Measurements from ENCODE around the gene UBTF.

The UBTF gene

GRCh38 chr17:44219616-44220212, at the start of gene UBTF:
Gene UBTF (minus strand): TSS chr17:44219675. CDS start chr17:44218229, 1,446 bp downstream.
- Histone ChIP-seq H3F3A (ENCODE audit: control insufficient read depth, insufficient read depth) (peaks cover 25% of the 10 kb centered on the region), H3K4me3 (ENCODE audit: low read length) (peak within 1 kb of the TSS; percentile 78), H3K9me2 (replicated peaks; ENCODE audit: control insufficient read depth, low read length) (no peaks in the 10 kb centered on the region), H4K20me1 (ENCODE audit: control insufficient read depth, insufficient read depth, low read depth, low read length) (no peaks in the 10 kb centered on the region), H3K9me3 (ENCODE audit: control insufficient read depth, insufficient read depth, low read length) (no peaks in the 10 kb centered on the region), H3K79me2 (ENCODE audit: control insufficient read depth, low read length) (peaks cover 62% of the 10 kb centered on the region), H3K4me2 (ENCODE audit: low read length) (peak within 1 kb of the TSS; percentile 66), H3K27me3 (ENCODE audit: control insufficient read depth, low read length) (no peaks in the 10 kb centered on the region), H3K27ac (ENCODE audit: low read depth, low read length) (peak within 1 kb of the TSS; percentile 82), H3K36me3 (ENCODE audit: control insufficient read depth, low read length) (peaks cover 41% of the 10 kb centered on the region), H3K4me1 (ENCODE audit: control insufficient read depth, low read length) (peaks cover 39% of the 10 kb centered on the region)
- TF ChIP-seq EZH2phosphoT487 (IDR thresholded peaks at IDR 0.05; ENCODE audit: borderline replicate concordance, low read length) (no peak), CTCF (IDR thresholded peaks at IDR 0.05; ENCODE audit: low read depth, low read length, poor library complexity, severe bottlenecking) (no peak)

- Histone ChIP-seq H4K20me1 (ENCODE audit: control insufficient read depth, insufficient read depth, low read depth, low read length) (no peaks in the 10 kb centered on the region), H3K4me3 (ENCODE audit: low read length) (no peak overlapping the region), H3K27me3 (ENCODE audit: control insufficient read depth, low read length) (0 out of 2 replicates have a peak, but pooled peaks cover 4% of the 10 kb centered on the region), H3F3A (ENCODE audit: control insufficient read depth, insufficient read depth) (no peaks in the 10 kb centered on the region), H3K36me3 (ENCODE audit: control insufficient read depth, low read length) (no peaks in the 10 kb centered on the region), H3K9me3 (ENCODE audit: control insufficient read depth, insufficient read depth, low read length) (no peaks in the 10 kb centered on the region), H3K4me2 (ENCODE audit: low read length) (no peak overlapping the region), H3K27ac (ENCODE audit: low read depth, low read length) (no peak overlapping the region), H3K79me2 (ENCODE audit: control insufficient read depth, low read length) (no peaks in the 10 kb centered on the region), H3K4me1 (ENCODE audit: control insufficient read depth, low read length) (peaks cover 5% of the 10 kb centered on the region; the same call in 1 of the 2 replicates), H3K9me2 (replicated peaks; ENCODE audit: control insufficient read depth, low read length) (no peaks in the 10 kb centered on the region)
- TF ChIP-seq EZH2phosphoT487 (IDR thresholded peaks at IDR 0.05; ENCODE audit: borderline replicate concordance, low read length): no peak
- TF ChIP-seq CTCF (IDR thresholded peaks at IDR 0.05; ENCODE audit: low read depth, low read length, poor library complexity, severe bottlenecking): no peak
Measured at GRCh38 chr17:44268709-44269534, 49.4 kb upstream of the UBTF start.

GRCh38 chr17:44267818-44268490, 48.5 kb upstream of the UBTF start, which contains the start of gene SLC4A1:
Gene SLC4A1 (minus strand): TSS chr17:44268135. CDS start chr17:44262866, 5,269 bp downstream.
- no peaks in the 10 kb centered on the region for H3F3A ChIP-seq (ENCODE audit: control insufficient read depth, insufficient read depth)
- H3K9me3 ChIP-seq (ENCODE audit: control insufficient read depth, insufficient read depth, low read length): no peaks in the 10 kb centered on the region
- H4K20me1 ChIP-seq (ENCODE audit: control insufficient read depth, insufficient read depth, low read depth, low read length): no peaks in the 10 kb centered on the region
- H3K4me1 ChIP-seq (ENCODE audit: control insufficient read depth, low read length): peaks cover 4% of the 10 kb centered on the region; the same call in 1 of the 2 replicates
- no peak within 1 kb of the TSS for H3K27ac ChIP-seq (ENCODE audit: low read depth, low read length)
- 0 out of 2 replicates have a peak, but pooled peaks cover 4% of the 10 kb centered on the region for H3K27me3 ChIP-seq (ENCODE audit: control insufficient read depth, low read length)
- no peak within 1 kb of the TSS for H3K4me2 ChIP-seq (ENCODE audit: low read length)
- H3K9me2 ChIP-seq (replicated peaks; ENCODE audit: control insufficient read depth, low read length): no peaks in the 10 kb centered on the region
- no peaks in the 10 kb centered on the region for H3K79me2 ChIP-seq (ENCODE audit: control insufficient read depth, low read length)
- TF ChIP-seq CTCF (IDR thresholded peaks at IDR 0.05; ENCODE audit: low read depth, low read length, poor library complexity, severe bottlenecking): no peak
- TF ChIP-seq EZH2phosphoT487 (IDR thresholded peaks at IDR 0.05; ENCODE audit: borderline replicate concordance, low read length): no peak
- H3K36me3 ChIP-seq (ENCODE audit: control insufficient read depth, low read length): no peaks in the 10 kb centered on the region
- no peak within 1 kb of the TSS for H3K4me3 ChIP-seq (ENCODE audit: low read length)
